Mesothelial cell of epicardium (in vitro differentiated cells): Measurements from ENCODE around the gene FAIM2. TPM values are rescaled to one million over a fixed set of nuclear protein-coding genes. Genes with fewer than 3 reads are reported as not detected.
A peak's percentile ranks its signal among the peaks of the same experiment; 100 is the strongest.

Source experiments
- DNase-seq, 2 experiments: peaks; one replicate each; pipeline ENCODE4 v3.0.0; 2021; ENCODE audit warnings: low spot score in 2 of 2; ENCODE audit not compliant: unreplicated experiment in 2 of 2
- H3K27ac Mint-ChIP-seq: 2 replicates; pipeline ENCODE4 v1.8.0; 2021; ENCODE audit warnings: mixed read lengths
- H3K27me3 Mint-ChIP-seq: 2 replicates; pipeline ENCODE4 v1.8.0; 2021; ENCODE audit warnings: low read depth, mixed read lengths
- H3K36me3 Mint-ChIP-seq: 2 replicates; pipeline ENCODE4 v1.8.0; 2021; ENCODE audit warnings: mixed read lengths
- H3K4me1 Mint-ChIP-seq: 2 replicates; pipeline ENCODE4 v1.8.0; 2021; ENCODE audit warnings: mixed read lengths
- H3K4me3 Mint-ChIP-seq: 2 replicates; pipeline ENCODE4 v1.8.0; 2021; ENCODE audit warnings: mild to moderate bottlenecking, moderate library complexity, mixed read lengths
- H3K9me3 Mint-ChIP-seq: 2 replicates; pipeline ENCODE4 v1.8.0; 2021; ENCODE audit warnings: mixed read lengths
- CTCF ChIP-seq: fragments of 200-600 bp; sonication (generic); IDR thresholded peaks from one replicate; pipeline ENCODE4 v1.5.0; 2021; ENCODE audit warnings: antibody characterized with exemption; ENCODE audit not compliant: unreplicated experiment
- total RNA-seq: library from RNA; stranded (reverse); gene quantifications from 3 replicates; pipeline ENCODE4 v1.2.1, GENCODE V29; 2021

Gene FAIM2
- total RNA-seq, 1 donor from 2014 or later = 0.13 TPM

GRCh38 chr12:49827401-49828099 lies 76.2 kb downstream of the FAIM2 start:
- peak; percentile 62 to 83 for DNase-seq
- Mint-ChIP-seq H3K4me1 (peaks cover 28% of the 10 kb centered on the region), H3K27me3 (no peaks in the 10 kb centered on the region), H3K27ac (peak overlapping the region; percentile 96), H3K9me3 (no peaks in the 10 kb centered on the region), H3K36me3 (peaks cover 3% of the 10 kb centered on the region), H3K4me3 (peak overlapping the region; percentile 91)
- no peak for TF ChIP-seq CTCF

- H3K9me3 Mint-ChIP-seq = no peaks in the 10 kb centered on the region
- H3K27ac Mint-ChIP-seq = peak overlapping the region; percentile 96
- peak overlapping the region; percentile 91 for H3K4me3 Mint-ChIP-seq
- no peak for TF ChIP-seq CTCF
- H3K4me1 Mint-ChIP-seq = peaks cover 28% of the 10 kb centered on the region
- DNase-seq = no peak
- H3K36me3 Mint-ChIP-seq = peaks cover 3% of the 10 kb centered on the region
- H3K27me3 Mint-ChIP-seq = no peaks in the 10 kb centered on the region
Observed at GRCh38 chr12:49827051-49827400, 76.7 kb downstream of the FAIM2 start.

GRCh38 chr12:49825971-49826421 lies 77.7 kb downstream of the FAIM2 start:
- peak overlapping the region; percentile 96 for H3K27ac Mint-ChIP-seq
- H3K4me3 Mint-ChIP-seq = peak overlapping the region; percentile 91
- peaks cover 3% of the 10 kb centered on the region for H3K36me3 Mint-ChIP-seq
- H3K4me1 Mint-ChIP-seq = peaks cover 28% of the 10 kb centered on the region
- H3K27me3 Mint-ChIP-seq = no peaks in the 10 kb centered on the region
- no peak for DNase-seq
- H3K9me3 Mint-ChIP-seq = no peaks in the 10 kb centered on the region
- TF ChIP-seq CTCF = no peak

- H3K27ac Mint-ChIP-seq = no peak overlapping the region
- no peak for TF ChIP-seq CTCF
- peaks cover 28% of the 10 kb centered on the region for H3K4me1 Mint-ChIP-seq
- H3K27me3 Mint-ChIP-seq = no peaks in the 10 kb centered on the region
- H3K4me3 Mint-ChIP-seq = peak overlapping the region; percentile 22
- DNase-seq = no peak
- H3K9me3 Mint-ChIP-seq = no peaks in the 10 kb centered on the region
- peaks cover 3% of the 10 kb centered on the region for H3K36me3 Mint-ChIP-seq
Observed at GRCh38 chr12:49825360-49825970, 78.2 kb downstream of the FAIM2 start.

GRCh38 chr12:49824895-49825294 lies 78.8 kb downstream of the FAIM2 start:
- peak overlapping the region; percentile 22 for H3K4me3 Mint-ChIP-seq
- H3K27ac Mint-ChIP-seq = no peak overlapping the region
- no peak for TF ChIP-seq CTCF
- DNase-seq = no peak
- H3K9me3 Mint-ChIP-seq = no peaks in the 10 kb centered on the region
- H3K4me1 Mint-ChIP-seq = peaks cover 28% of the 10 kb centered on the region
- peaks cover 3% of the 10 kb centered on the region for H3K36me3 Mint-ChIP-seq
- no peaks in the 10 kb centered on the region for H3K27me3 Mint-ChIP-seq
